Activated B cell treated with CpG ODN at 0.5 μM for 24 hours (primary cell): ENCODE data around the gene TBC1D10A. TPM values are rescaled to one million over a fixed set of nuclear protein-coding genes. Genes with fewer than 3 reads are reported as not detected.

Experiments
- ATAC-seq: fragments of 200-7000 bp; cut with Tn5 transposase; one replicate; pipeline ENCODE4 v1.10.0; 2021; ENCODE audit warnings: low read depth, mild to moderate bottlenecking, moderate library complexity
- CTCF ChIA-PET: fragments of 350-600 bp; sonication (Branson Sonifier 250); formaldehyde crosslinking; loops from one replicate; lab custom pipeline; 2021; ENCODE audit warnings: antibody characterized with exemption; lab: Charles Lee
- POLR2A ChIA-PET: fragments of 350-600 bp; sonication (Branson Sonifier 250); formaldehyde crosslinking; loops from one replicate; lab custom pipeline; 2021; ENCODE audit warnings: antibody characterized with exemption; lab: Charles Lee
- DNase-seq: peaks from one replicate; pipeline ENCODE4 v3.0.0; 2022
- H3K27ac Mint-ChIP-seq: one replicate; pipeline ENCODE4 v1.8.0; 2020; ENCODE audit warnings: mixed read lengths
- H3K27me3 Mint-ChIP-seq: one replicate; pipeline ENCODE4 v1.8.0; 2021; ENCODE audit warnings: mixed read lengths
- H3K36me3 Mint-ChIP-seq: one replicate; pipeline ENCODE4 v1.8.0; 2021; ENCODE audit warnings: low read depth, mixed read lengths
- H3K4me1 Mint-ChIP-seq: one replicate; pipeline ENCODE4 v1.8.0; 2021; ENCODE audit warnings: mixed read lengths
- H3K4me3 Mint-ChIP-seq: one replicate; pipeline ENCODE4 v1.8.0; 2020; ENCODE audit warnings: mild to moderate bottlenecking, mixed read lengths
- H3K9me3 Mint-ChIP-seq: one replicate; pipeline ENCODE4 v1.8.0; 2020; ENCODE audit warnings: mixed read lengths
- intact Hi-C: fragments of 100-400 bp; cut with micrococcal nuclease; formaldehyde crosslinking; loops from one replicate; pipeline ENCODE4 v1.15.1; 2024
- total RNA-seq: library from RNA; stranded (reverse); gene quantifications from 2 replicates; pipeline ENCODE4 v1.2.3, GENCODE V29; 2022
- TF ChIP-seq, protein P1 (sequence below): fragments of 200-600 bp; IDR thresholded peaks from one replicate; pipeline ENCODE4 v1.8.0; 2022; ENCODE audit warnings: antibody characterized with exemption, mild to moderate bottlenecking

TBC1D10A gene
- total RNA-seq, 1 donor from 2014 or later, result 20.4 TPM

- intact Hi-C loops, result no loop called here
- H3K36me3 Mint-ChIP-seq, result no peaks in the 10 kb centered on the region
- no peaks in the 10 kb centered on the region for H3K9me3 Mint-ChIP-seq
- no peak overlapping the region for H3K4me3 Mint-ChIP-seq
- H3K27me3 Mint-ChIP-seq, result no peaks in the 10 kb centered on the region
- TF ChIP-seq, protein P1, sequence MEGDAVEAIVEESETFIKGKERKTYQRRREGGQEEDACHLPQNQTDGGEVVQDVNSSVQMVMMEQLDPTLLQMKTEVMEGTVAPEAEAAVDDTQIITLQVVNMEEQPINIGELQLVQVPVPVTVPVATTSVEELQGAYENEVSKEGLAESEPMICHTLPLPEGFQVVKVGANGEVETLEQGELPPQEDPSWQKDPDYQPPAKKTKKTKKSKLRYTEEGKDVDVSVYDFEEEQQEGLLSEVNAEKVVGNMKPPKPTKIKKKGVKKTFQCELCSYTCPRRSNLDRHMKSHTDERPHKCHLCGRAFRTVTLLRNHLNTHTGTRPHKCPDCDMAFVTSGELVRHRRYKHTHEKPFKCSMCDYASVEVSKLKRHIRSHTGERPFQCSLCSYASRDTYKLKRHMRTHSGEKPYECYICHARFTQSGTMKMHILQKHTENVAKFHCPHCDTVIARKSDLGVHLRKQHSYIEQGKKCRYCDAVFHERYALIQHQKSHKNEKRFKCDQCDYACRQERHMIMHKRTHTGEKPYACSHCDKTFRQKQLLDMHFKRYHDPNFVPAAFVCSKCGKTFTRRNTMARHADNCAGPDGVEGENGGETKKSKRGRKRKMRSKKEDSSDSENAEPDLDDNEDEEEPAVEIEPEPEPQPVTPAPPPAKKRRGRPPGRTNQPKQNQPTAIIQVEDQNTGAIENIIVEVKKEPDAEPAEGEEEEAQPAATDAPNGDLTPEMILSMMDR, result no peak
- H3K27ac Mint-ChIP-seq, result no peak overlapping the region
- ATAC-seq (no peak), DNase-seq (no peak)
- POLR2A ChIA-PET, result no interaction called here
- H3K4me1 Mint-ChIP-seq, result peaks cover 3% of the 10 kb centered on the region
- CTCF ChIA-PET, result no interaction called here
Observed at GRCh38 chr22:30362651-30363281, 36.0 kb upstream of the TBC1D10A start.

- CTCF ChIA-PET, result no interaction called here
- Mint-ChIP-seq H3K4me1 (peaks cover 7% of the 10 kb centered on the region), H3K36me3 (peaks cover 2% of the 10 kb centered on the region), H3K27ac (no peak overlapping the region), H3K27me3 (no peaks in the 10 kb centered on the region), H3K4me3 (no peak overlapping the region), H3K9me3 (no peaks in the 10 kb centered on the region)
- POLR2A ChIA-PET, result no interaction called here
- intact Hi-C loops, result no loop called here
- DNase-seq (no peak), ATAC-seq (no peak)
- TF ChIP-seq, protein P1, result no peak
Observed at GRCh38 chr22:30361916-30362650, 35.3 kb upstream of the TBC1D10A start.

DNA sequence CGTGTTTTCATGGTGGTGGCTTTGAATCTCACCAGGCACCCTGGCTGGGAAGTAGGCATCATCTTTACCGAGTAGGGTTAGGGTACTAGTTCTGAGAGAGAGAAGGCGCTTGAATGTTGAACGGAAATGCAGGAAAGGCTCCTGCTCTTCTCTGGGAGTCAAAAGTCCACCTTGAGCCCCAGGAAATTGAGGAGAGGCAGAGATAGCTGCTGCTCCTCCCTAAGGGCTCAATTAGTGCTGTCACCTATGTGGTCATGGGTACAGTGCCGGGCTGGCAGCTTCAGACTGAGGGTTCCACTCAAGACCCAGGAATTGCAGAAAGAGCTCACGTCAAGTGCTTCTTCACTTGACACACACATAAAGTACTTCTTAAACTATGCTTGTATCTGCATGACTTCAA is 31.8 kb upstream of the TBC1D10A start:
- no peaks in the 10 kb centered on the region for H3K27me3 Mint-ChIP-seq
- POLR2A ChIA-PET, result interaction anchor here (0.6 kb wide), 1 partner anchor 88 kb away, joined by 3 read pairs; no protein-coding TSS in a partner anchor
- intact Hi-C loops, result loop anchor here (5.0 kb wide), 1 partner anchor 1134 kb away; no protein-coding TSS in a partner anchor

DNA sequence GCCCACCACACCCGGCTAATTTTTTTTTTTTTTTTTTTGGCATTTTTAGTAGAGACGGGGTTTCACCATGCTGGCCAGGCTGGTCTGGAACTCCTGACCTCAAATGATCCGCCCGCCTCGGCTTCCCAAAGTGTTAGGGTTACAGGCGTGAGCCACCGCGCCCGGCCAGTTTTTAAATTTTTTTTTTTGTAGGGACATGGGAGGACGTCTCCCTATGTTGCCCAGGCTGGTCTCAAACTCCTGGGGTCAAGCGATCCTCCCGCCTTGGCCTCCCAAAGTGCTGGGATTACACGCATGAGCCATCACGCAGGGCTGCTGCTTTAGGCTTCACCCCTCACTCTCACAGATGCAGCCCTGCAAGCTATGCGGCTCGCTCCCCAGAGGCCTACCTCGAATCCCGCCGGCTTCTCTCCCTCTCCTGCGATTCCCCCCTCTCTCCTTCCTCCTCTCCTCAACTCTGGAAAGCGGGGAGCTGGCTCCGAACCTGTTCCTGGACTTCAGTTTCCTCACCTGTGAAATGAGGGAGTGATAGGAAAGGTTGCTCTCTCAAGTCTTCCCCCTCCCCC is 31.0 kb upstream of the TBC1D10A start:
- ChIA-PET CTCF (interaction anchor here (0.8 to 2.1 kb wide), 3 partner anchors 30 to 69 kb away, joined by 4 to 34 read pairs (median 5); partner anchors contain the start of genes CASTOR1 and RNF215), POLR2A (interaction anchor here (1.0 to 2.7 kb wide), 8 partner anchors 31 to 234 kb away, joined by 5 to 68 read pairs (median 19); partner anchors contain the start of genes CASTOR1, MTFP1, OSM and PES1)
- ATAC-seq (no peak), DNase-seq (no peak)
- no peaks in the 10 kb centered on the region for H3K27me3 Mint-ChIP-seq
- intact Hi-C loops, result loop anchor here (1.0 to 5.0 kb wide), 2 partner anchors 30 to 1135 kb away; partner anchors contain the start of gene RNF215
- peaks cover 26% of the 10 kb centered on the region for H3K36me3 Mint-ChIP-seq
- H3K9me3 Mint-ChIP-seq, result no peaks in the 10 kb centered on the region
- H3K27ac Mint-ChIP-seq, result peak overlapping the region; percentile 24
- peak overlapping the region; percentile 92 for H3K4me3 Mint-ChIP-seq
- H3K4me1 Mint-ChIP-seq, result peaks cover 41% of the 10 kb centered on the region
- TF ChIP-seq, protein P1, result no peak

More for the DNA sequence above, 31.8 kb upstream of the TBC1D10A start:
- no peaks in the 10 kb centered on the region for H3K9me3 Mint-ChIP-seq
- ATAC-seq (no peak), DNase-seq (no peak)
- TF ChIP-seq, protein P1, result no peak
- peaks cover 22% of the 10 kb centered on the region for H3K36me3 Mint-ChIP-seq
- H3K4me3 Mint-ChIP-seq, result peak overlapping the region; percentile 72
- no peak overlapping the region for H3K27ac Mint-ChIP-seq
- CTCF ChIA-PET, result interaction anchor here (0.8 to 1.4 kb wide), 2 partner anchors 29 to 70 kb away, joined by 3 to 4 read pairs; partner anchors contain the start of gene RNF215
- H3K4me1 Mint-ChIP-seq, result peaks cover 38% of the 10 kb centered on the region
